ENCODE data around the gene COL9A3. TPM values are rescaled to one million over a fixed set of nuclear protein-coding genes. Genes with fewer than 3 reads are reported as not detected.

COL9A3 gene
- total RNA-seq, 3 donors from 2014 or later (not counting 1 experiment from before 2014, with no cell fraction given), result 1.9 TPM; not detected in 2

DNA sequence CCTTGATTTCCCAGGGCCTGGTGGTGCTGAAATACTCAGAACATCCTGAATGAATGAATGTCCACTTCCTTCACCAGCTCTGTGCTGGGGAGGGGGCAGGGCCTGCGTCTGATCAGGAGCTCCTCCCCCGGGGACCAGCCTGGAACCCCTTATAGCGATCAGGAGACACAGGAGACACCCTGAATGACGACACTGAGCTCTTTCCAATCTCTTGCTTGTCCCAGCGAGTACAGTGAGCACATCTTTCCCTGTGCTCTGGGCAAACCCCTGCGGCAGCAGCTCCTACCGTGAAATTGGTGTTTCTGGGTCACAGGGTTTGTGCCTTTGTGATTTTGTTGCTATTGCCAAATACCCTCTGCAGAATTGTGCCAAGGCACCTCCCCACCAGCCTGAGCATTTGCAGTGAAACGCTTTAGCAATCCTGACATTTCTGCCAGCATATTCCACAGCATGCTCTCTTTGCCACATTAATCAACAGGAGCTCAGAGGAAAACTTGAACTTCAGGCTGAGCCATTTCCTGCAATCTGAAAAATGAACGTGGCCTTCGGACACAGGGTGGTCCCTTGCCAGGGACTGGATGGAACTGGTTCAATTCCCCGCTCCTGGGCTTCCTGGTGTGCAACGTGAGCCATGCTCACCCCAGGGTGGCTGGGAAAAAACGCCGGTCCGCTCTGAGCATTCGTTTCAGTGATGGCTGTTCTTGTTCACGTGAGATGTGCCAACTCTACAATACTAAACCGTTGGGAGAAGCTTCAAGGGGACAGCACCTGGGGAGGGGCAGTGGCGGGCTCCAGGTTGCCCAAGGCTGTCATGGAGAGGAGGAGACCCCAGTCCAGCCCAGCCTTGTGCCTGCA is 43.6 kb upstream of the COL9A3 start:
- Histone ChIP-seq H3K4me3 (ENCODE audit: low read length) (no peak overlapping the region), H3K36me3 (ENCODE audit: control insufficient read depth, insufficient read depth, low read length) (no peaks in the 10 kb centered on the region), H3K4me1 (ENCODE audit: control insufficient read depth, insufficient read depth, low read length) (peaks cover 37% of the 10 kb centered on the region), H3K27me3 (ENCODE audit: control insufficient read depth, insufficient read depth, low read length) (no peaks in the 10 kb centered on the region), H3K9me3 (ENCODE audit: control insufficient read depth, insufficient read depth, low read length) (no peaks in the 10 kb centered on the region), H3K27ac (ENCODE audit: low read length) (no peak overlapping the region)
- ATAC-seq, result no peak
- DNase-seq, result no peak
- WGBS (ENCODE audit: insufficient coverage), result 78% methylated on average over 19 of the region's 19 CpGs
- Mint-ChIP-seq H3K36me3 (no peaks in the 10 kb centered on the region), H3K4me1 (peaks cover 8 to 25% of the 10 kb centered on the region in 2 donors), H3K9me3 (no peaks in the 10 kb centered on the region), H3K4me3 (no peak overlapping the region), H3K27me3 (ENCODE audit: low read depth in 2 of 2) (no peaks in the 10 kb centered on the region), H3K27ac (no peak overlapping the region)
- TF ChIP-seq, protein P1, sequence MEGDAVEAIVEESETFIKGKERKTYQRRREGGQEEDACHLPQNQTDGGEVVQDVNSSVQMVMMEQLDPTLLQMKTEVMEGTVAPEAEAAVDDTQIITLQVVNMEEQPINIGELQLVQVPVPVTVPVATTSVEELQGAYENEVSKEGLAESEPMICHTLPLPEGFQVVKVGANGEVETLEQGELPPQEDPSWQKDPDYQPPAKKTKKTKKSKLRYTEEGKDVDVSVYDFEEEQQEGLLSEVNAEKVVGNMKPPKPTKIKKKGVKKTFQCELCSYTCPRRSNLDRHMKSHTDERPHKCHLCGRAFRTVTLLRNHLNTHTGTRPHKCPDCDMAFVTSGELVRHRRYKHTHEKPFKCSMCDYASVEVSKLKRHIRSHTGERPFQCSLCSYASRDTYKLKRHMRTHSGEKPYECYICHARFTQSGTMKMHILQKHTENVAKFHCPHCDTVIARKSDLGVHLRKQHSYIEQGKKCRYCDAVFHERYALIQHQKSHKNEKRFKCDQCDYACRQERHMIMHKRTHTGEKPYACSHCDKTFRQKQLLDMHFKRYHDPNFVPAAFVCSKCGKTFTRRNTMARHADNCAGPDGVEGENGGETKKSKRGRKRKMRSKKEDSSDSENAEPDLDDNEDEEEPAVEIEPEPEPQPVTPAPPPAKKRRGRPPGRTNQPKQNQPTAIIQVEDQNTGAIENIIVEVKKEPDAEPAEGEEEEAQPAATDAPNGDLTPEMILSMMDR (IDR thresholded peaks at IDR 0.05), result no peak
- intact Hi-C loops (cut with micrococcal nuclease), result no loop called here

DNA sequence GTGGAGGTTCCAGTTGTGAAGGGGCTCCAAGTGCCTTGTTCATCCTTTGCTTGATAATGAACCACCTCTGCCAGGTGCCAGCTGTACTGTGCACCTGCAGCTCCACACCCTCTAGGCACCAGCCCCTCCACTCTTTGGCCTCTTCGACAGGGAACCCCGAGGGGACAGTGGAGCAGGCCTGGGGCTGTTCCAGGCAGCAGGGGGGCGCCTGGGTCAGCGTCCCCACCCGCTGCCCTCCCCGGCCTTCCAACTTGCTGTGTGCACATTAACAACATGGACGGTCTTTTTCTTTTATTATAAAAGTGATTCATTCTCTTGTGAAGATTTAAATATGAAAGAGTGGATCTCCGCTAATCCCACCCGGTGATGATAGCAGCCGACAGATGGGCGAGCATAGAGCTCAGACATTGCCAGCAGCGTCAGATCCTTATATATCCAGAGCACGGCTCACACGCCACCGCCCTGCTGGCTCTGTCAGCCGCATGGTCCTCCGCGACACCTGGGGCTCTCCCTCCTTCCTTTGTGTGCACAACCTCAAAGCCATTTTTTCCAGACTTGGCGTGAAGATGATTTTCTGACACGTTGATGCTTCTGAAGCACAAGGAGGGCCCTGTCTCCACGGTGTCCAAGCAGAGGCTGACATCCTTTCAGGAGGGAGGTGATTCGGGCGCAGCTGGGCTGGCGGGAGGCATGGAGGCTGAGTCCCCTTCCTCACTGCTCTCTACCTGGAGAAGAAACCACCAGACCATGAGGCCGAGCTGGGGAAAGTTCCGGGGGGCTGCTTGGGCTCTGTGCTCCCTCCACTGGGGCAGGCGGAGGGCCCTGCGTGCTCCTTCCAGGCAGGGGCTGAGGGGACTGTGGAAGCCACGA is 42.8 kb upstream of the COL9A3 start:
- Histone ChIP-seq H3K27me3 (ENCODE audit: control insufficient read depth, insufficient read depth, low read length) (no peaks in the 10 kb centered on the region), H3K4me3 (ENCODE audit: low read length) (no peak overlapping the region), H3K9me3 (ENCODE audit: control insufficient read depth, insufficient read depth, low read length) (no peaks in the 10 kb centered on the region), H3K4me1 (ENCODE audit: control insufficient read depth, insufficient read depth, low read length) (peaks cover 37% of the 10 kb centered on the region), H3K27ac (ENCODE audit: low read length) (no peak overlapping the region), H3K36me3 (ENCODE audit: control insufficient read depth, insufficient read depth, low read length) (no peaks in the 10 kb centered on the region)
- H3K9me3 Mint-ChIP-seq, result no peaks in the 10 kb centered on the region
- no peak overlapping the region for H3K27ac Mint-ChIP-seq
- TF ChIP-seq, protein P1 (IDR thresholded peaks at IDR 0.05), result no peak
- 91% methylated on average over 29 of the region's 29 CpGs for WGBS (ENCODE audit: insufficient coverage)
- no peak overlapping the region for H3K4me3 Mint-ChIP-seq
- peaks cover 8 to 28% of the 10 kb centered on the region in 2 donors for H3K4me1 Mint-ChIP-seq
- H3K27me3 Mint-ChIP-seq (ENCODE audit: low read depth in 2 of 2), result no peaks in the 10 kb centered on the region
- intact Hi-C loops (cut with micrococcal nuclease), result no loop called here
- DNase-seq (no peak), ATAC-seq (no peak)
- no peaks in the 10 kb centered on the region for H3K36me3 Mint-ChIP-seq

DNA sequence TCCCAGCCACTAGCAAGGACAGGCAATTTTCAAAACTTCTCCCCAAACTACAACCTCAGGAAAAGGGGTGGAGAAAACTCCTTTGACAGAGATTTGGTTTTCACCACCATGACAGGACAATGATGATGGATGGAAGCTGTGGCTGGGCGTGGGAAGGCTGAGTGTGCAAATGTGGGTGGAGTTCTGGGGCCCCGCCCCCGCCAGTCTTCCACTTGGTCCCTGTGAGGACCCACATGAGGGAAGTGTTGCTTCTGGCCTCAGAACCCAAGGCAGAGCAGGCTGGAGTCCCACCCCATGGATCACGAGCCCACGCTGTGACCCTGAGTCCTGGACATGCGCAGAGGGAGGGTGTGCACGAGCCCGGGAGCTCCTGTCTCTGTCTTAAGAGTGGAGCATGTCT is 42.1 kb upstream of the COL9A3 start:
- peaks cover 37% of the 10 kb centered on the region for H3K4me1 ChIP-seq (ENCODE audit: control insufficient read depth, insufficient read depth, low read length)
- H3K27me3 ChIP-seq (ENCODE audit: control insufficient read depth, insufficient read depth, low read length), result no peaks in the 10 kb centered on the region
- TF ChIP-seq, protein P1 (IDR thresholded peaks at IDR 0.05), result no peak
- H3K9me3 ChIP-seq (ENCODE audit: control insufficient read depth, insufficient read depth, low read length), result no peaks in the 10 kb centered on the region
- intact Hi-C loops (cut with micrococcal nuclease), result no loop called here
- WGBS (ENCODE audit: insufficient coverage), result 64% methylated on average over 8 of the region's 8 CpGs
- Mint-ChIP-seq H3K36me3 (no peaks in the 10 kb centered on the region), H3K9me3 (no peaks in the 10 kb centered on the region), H3K27me3 (ENCODE audit: low read depth in 2 of 2) (no peaks in the 10 kb centered on the region), H3K4me1 (peaks cover 8 to 28% of the 10 kb centered on the region in 2 donors), H3K27ac (no peak overlapping the region), H3K4me3 (no peak overlapping the region)
- DNase-seq, result no peak
- no peak overlapping the region for H3K4me3 ChIP-seq (ENCODE audit: low read length)
- H3K27ac ChIP-seq (ENCODE audit: low read length), result no peak overlapping the region
- H3K36me3 ChIP-seq (ENCODE audit: control insufficient read depth, insufficient read depth, low read length), result no peaks in the 10 kb centered on the region
- ATAC-seq, result no peak

Measured in natural killer cell (primary cell).